ENCODE results near the gene PDZRN3. TPM values are rescaled to one million over a fixed set of nuclear protein-coding genes. Genes with fewer than 3 reads are reported as not detected.
A peak's percentile ranks its signal among the peaks of the same experiment; 100 is the strongest.

Gene PDZRN3
- total and polyA plus RNA-seq, 4 donors, result 7.3 to 36.4 (median 16.3) TPM

- Histone ChIP-seq H3K27ac (ENCODE audit: low read depth in 1 of 2, low read length in 1 of 2) (peak overlapping the region in 1 of 2 donors; percentile 76), H3K4me1 (ENCODE audit: control insufficient read depth in 5 of 5, insufficient read depth in 5 of 5, low read length in 5 of 5) (peaks cover 0 to 16% (median 6%) of the 10 kb centered on the region in 5 donors), H3K9me3 (ENCODE audit: control insufficient read depth in 4 of 4, insufficient read depth in 3 of 4, low read length in 3 of 4) (peaks cover 0 to 2% (median 0%) of the 10 kb centered on the region in 4 donors), H3K36me3 (ENCODE audit: control insufficient read depth in 4 of 4, insufficient read depth in 4 of 4, low read length in 4 of 4) (no peaks in the 10 kb centered on the region), H3K4me3 (no peak overlapping the region), H3K27me3 (ENCODE audit: control insufficient read depth in 3 of 3, insufficient read depth in 3 of 3, low read length in 2 of 3) (no peaks in the 10 kb centered on the region), H3K9ac (ENCODE audit: insufficient read depth in 1 of 2, low read length in 2 of 2) (no peak overlapping the region)
- no peak for TF ChIP-seq CTCF (IDR thresholded peaks at IDR 0.05; ENCODE audit: control extremely low read depth, extremely low read depth)
- DNase-seq (peak; percentile 66 to 88 (median 81)), ATAC-seq (ENCODE audit: insufficient read depth, low FRiP score) (peak; percentile 71)
- WGBS, 2 donors, result 51 to 63% methylated on average over 4 of the region's 4 CpGs
Observed at GRCh38 chr3:73530022-73530396, 94.7 kb downstream of the PDZRN3 start.

- H3K9ac ChIP-seq (ENCODE audit: insufficient read depth in 1 of 2, low read length in 2 of 2), result no peak overlapping the region
- no peak overlapping the region for H3K4me3 ChIP-seq
- ATAC-seq (ENCODE audit: insufficient read depth, low FRiP score) (no peak), DNase-seq (no peak)
- H3K27me3 ChIP-seq (ENCODE audit: control insufficient read depth in 3 of 3, insufficient read depth in 3 of 3, low read length in 2 of 3), result no peaks in the 10 kb centered on the region
- peaks cover 0 to 2% (median 0%) of the 10 kb centered on the region in 4 donors for H3K9me3 ChIP-seq (ENCODE audit: control insufficient read depth in 4 of 4, insufficient read depth in 3 of 4, low read length in 3 of 4)
- H3K27ac ChIP-seq (ENCODE audit: low read depth in 1 of 2, low read length in 1 of 2), result peak overlapping the region; percentile 15 to 76
- WGBS, 2 donors, result 55 to 56% methylated on average over 3 of the region's 3 CpGs
- H3K4me1 ChIP-seq (ENCODE audit: control insufficient read depth in 5 of 5, insufficient read depth in 5 of 5, low read length in 5 of 5), result peaks cover 0 to 16% (median 6%) of the 10 kb centered on the region in 5 donors
- H3K36me3 ChIP-seq (ENCODE audit: control insufficient read depth in 4 of 4, insufficient read depth in 4 of 4, low read length in 4 of 4), result no peaks in the 10 kb centered on the region
- no peak for TF ChIP-seq CTCF (IDR thresholded peaks at IDR 0.05; ENCODE audit: control extremely low read depth, extremely low read depth)
Observed at GRCh38 chr3:73529308-73530021, 95.3 kb downstream of the PDZRN3 start.

- H3K9me3 ChIP-seq (ENCODE audit: control insufficient read depth in 4 of 4, insufficient read depth in 3 of 4, low read length in 3 of 4), result peaks cover 0 to 3% (median 1%) of the 10 kb centered on the region in 4 donors
- H3K4me3 ChIP-seq, result no peak overlapping the region
- WGBS, 2 donors, result 81 to 87% methylated on average over 6 of the region's 6 CpGs
- H3K36me3 ChIP-seq (ENCODE audit: control insufficient read depth in 4 of 4, insufficient read depth in 4 of 4, low read length in 4 of 4), result no peaks in the 10 kb centered on the region
- ATAC-seq (ENCODE audit: insufficient read depth, low FRiP score), result no peak
- H3K4me1 ChIP-seq (ENCODE audit: control insufficient read depth in 5 of 5, insufficient read depth in 5 of 5, low read length in 5 of 5), result peaks cover 1 to 33% (median 13%) of the 10 kb centered on the region in 5 donors
- H3K9ac ChIP-seq (ENCODE audit: insufficient read depth in 1 of 2, low read length in 2 of 2), result no peak overlapping the region
- no peak overlapping the region for H3K27ac ChIP-seq (ENCODE audit: low read depth in 1 of 2, low read length in 1 of 2)
- no peak for TF ChIP-seq CTCF (IDR thresholded peaks at IDR 0.05; ENCODE audit: control extremely low read depth, extremely low read depth)
- H3K27me3 ChIP-seq (ENCODE audit: control insufficient read depth in 3 of 3, insufficient read depth in 3 of 3, low read length in 2 of 3), result no peaks in the 10 kb centered on the region
- DNase-seq, result no peak
Observed at GRCh38 chr3:73525591-73525990, 99.2 kb downstream of the PDZRN3 start.
